ENCODE results near the gene NFIA. TPM values are rescaled to one million over a fixed set of nuclear protein-coding genes. Genes with fewer than 3 reads are reported as not detected.

The NFIA gene
- polyA plus RNA-seq, 1 donor (not counting 4 experiments of a cell fraction or from before 2014, with no cell fraction given): 14.7 TPM

GRCh38 chr1:61133335-61134019 lies 51.1 kb downstream of the NFIA start:
- no peak for TF ChIP-seq EZH2 (IDR thresholded peaks at IDR 0.05; ENCODE audit: low read length)
- no peak for TF ChIP-seq CTCF (optimal IDR thresholded peaks at IDR 0.05 in 1 of 3, IDR thresholded peaks at IDR 0.05 in 1 of 3, conservative IDR thresholded peaks at IDR 0.05 in 1 of 3; ENCODE audit: extremely low read depth in 1 of 3, insufficient read depth in 2 of 3, low read length in 3 of 3)
- Histone ChIP-seq H3K36me3 (ENCODE audit: control insufficient read depth in 2 of 2, extremely low read depth in 1 of 2, insufficient read depth in 2 of 2, low read length in 2 of 2) (no peaks in the 10 kb centered on the region), H3K79me2 (ENCODE audit: control insufficient read depth, insufficient read depth, low read length) (no peaks in the 10 kb centered on the region), H3K4me3 (ENCODE audit: control insufficient read depth in 2 of 3, extremely low read depth in 1 of 3, insufficient read depth in 2 of 3, low read depth in 1 of 3, low read length in 3 of 3) (no peak overlapping the region), H3K9ac (ENCODE audit: control insufficient read depth, extremely low read depth, insufficient read depth, low read length) (no peak overlapping the region), H3K9me1 (ENCODE audit: control insufficient read depth, extremely low read depth, insufficient read depth, low read length) (no peaks in the 10 kb centered on the region), H4K20me1 (ENCODE audit: control insufficient read depth, extremely low read depth, insufficient read depth, low read length) (no peaks in the 10 kb centered on the region), H3K4me1 (ENCODE audit: control insufficient read depth, extremely low read depth, insufficient read depth, low read length) (peaks cover 5% of the 10 kb centered on the region), H3K27ac (ENCODE audit: control insufficient read depth, insufficient read depth, low read length) (no peak overlapping the region), H3K27me3 (ENCODE audit: control insufficient read depth, extremely low read depth, insufficient read depth, low read length) (no peaks in the 10 kb centered on the region), H2AFZ (ENCODE audit: control insufficient read depth, low read length) (no peak overlapping the region), H3K9me3 (ENCODE audit: control insufficient read depth, low read depth, low read length) (no peaks in the 10 kb centered on the region), H3K4me2 (ENCODE audit: control insufficient read depth, extremely low read depth, insufficient read depth, low read depth, low read length) (no peak overlapping the region)
- dilution Hi-C loops (cut with MboI; ENCODE audit: extremely low pct_ligation_motif_present, low sequenced_read_pairs): no loop called here
- FAIRE-seq (no peak), DNase-seq (ENCODE audit: low read depth, low spot score) (no peak)

GRCh38 chr1:61135291-61135690 lies 52.9 kb downstream of the NFIA start:
- no peaks in the 10 kb centered on the region for H3K36me3 ChIP-seq (ENCODE audit: control insufficient read depth in 2 of 2, extremely low read depth in 1 of 2, insufficient read depth in 2 of 2, low read length in 2 of 2)
- no peaks in the 10 kb centered on the region for H3K9me1 ChIP-seq (ENCODE audit: control insufficient read depth, extremely low read depth, insufficient read depth, low read length)
- H4K20me1 ChIP-seq (ENCODE audit: control insufficient read depth, extremely low read depth, insufficient read depth, low read length): no peaks in the 10 kb centered on the region
- H3K79me2 ChIP-seq (ENCODE audit: control insufficient read depth, insufficient read depth, low read length): no peaks in the 10 kb centered on the region
- H3K27ac ChIP-seq (ENCODE audit: control insufficient read depth, insufficient read depth, low read length): no peak overlapping the region
- H3K4me3 ChIP-seq (ENCODE audit: control insufficient read depth in 2 of 3, extremely low read depth in 1 of 3, insufficient read depth in 2 of 3, low read depth in 1 of 3, low read length in 3 of 3): no peak overlapping the region
- H3K4me1 ChIP-seq (ENCODE audit: control insufficient read depth, extremely low read depth, insufficient read depth, low read length): peaks cover 14% of the 10 kb centered on the region
- H3K27me3 ChIP-seq (ENCODE audit: control insufficient read depth, extremely low read depth, insufficient read depth, low read length): no peaks in the 10 kb centered on the region
- H3K4me2 ChIP-seq (ENCODE audit: control insufficient read depth, extremely low read depth, insufficient read depth, low read depth, low read length): no peak overlapping the region
- H3K9ac ChIP-seq (ENCODE audit: control insufficient read depth, extremely low read depth, insufficient read depth, low read length): no peak overlapping the region
- FAIRE-seq (no peak), DNase-seq (ENCODE audit: low read depth, low spot score) (no peak)
- no peaks in the 10 kb centered on the region for H3K9me3 ChIP-seq (ENCODE audit: control insufficient read depth, low read depth, low read length)
- dilution Hi-C loops (cut with MboI; ENCODE audit: extremely low pct_ligation_motif_present, low sequenced_read_pairs): no loop called here
- TF ChIP-seq CTCF (optimal IDR thresholded peaks at IDR 0.05 in 1 of 3, IDR thresholded peaks at IDR 0.05 in 1 of 3, conservative IDR thresholded peaks at IDR 0.05 in 1 of 3; ENCODE audit: extremely low read depth in 1 of 3, insufficient read depth in 2 of 3, low read length in 3 of 3) (no peak), EZH2 (IDR thresholded peaks at IDR 0.05; ENCODE audit: low read length) (no peak)
- H2AFZ ChIP-seq (ENCODE audit: control insufficient read depth, low read length): no peak overlapping the region
